MM.1S (cell line): ENCODE data around the gene ZNF598.

Experiments used
- EZH2phosphoT487 ChIP-seq: fragments of 300-600 bp; sonication (generic); IDR thresholded peaks from 2 replicates; pipeline ENCODE4 v1.6.1; 2018; ENCODE audit warnings: antibody characterized with exemption, low read length
- TF ChIP-seq, protein P1 (sequence below): fragments of 300-600 bp; sonication (generic); IDR thresholded peaks from 2 replicates; pipeline ENCODE4 v1.5.1; 2016; ENCODE audit warnings: antibody characterized with exemption, low read length, mixed read lengths

DNA sequence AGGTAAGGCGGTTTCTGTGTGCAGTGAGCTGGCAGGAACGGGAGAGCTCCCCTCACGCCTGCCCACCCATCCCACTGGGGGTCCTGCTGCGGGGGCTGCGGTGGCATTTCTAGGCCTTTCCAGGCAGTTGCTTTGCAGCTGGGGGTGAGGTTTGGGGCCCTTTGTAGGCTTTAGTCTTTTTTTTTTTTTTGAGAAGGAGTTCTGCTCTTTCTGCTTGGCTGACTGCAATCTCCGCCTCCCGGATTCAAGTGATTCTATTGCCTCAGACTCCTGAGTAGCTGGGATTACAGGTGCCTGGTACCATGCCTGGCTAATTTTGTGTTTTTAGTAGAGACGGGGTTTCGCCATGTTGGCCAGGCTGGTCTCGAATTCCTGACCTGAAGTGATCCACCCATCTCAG lies 49.3 kb upstream of the ZNF598 start:
- TF ChIP-seq, protein P1, sequence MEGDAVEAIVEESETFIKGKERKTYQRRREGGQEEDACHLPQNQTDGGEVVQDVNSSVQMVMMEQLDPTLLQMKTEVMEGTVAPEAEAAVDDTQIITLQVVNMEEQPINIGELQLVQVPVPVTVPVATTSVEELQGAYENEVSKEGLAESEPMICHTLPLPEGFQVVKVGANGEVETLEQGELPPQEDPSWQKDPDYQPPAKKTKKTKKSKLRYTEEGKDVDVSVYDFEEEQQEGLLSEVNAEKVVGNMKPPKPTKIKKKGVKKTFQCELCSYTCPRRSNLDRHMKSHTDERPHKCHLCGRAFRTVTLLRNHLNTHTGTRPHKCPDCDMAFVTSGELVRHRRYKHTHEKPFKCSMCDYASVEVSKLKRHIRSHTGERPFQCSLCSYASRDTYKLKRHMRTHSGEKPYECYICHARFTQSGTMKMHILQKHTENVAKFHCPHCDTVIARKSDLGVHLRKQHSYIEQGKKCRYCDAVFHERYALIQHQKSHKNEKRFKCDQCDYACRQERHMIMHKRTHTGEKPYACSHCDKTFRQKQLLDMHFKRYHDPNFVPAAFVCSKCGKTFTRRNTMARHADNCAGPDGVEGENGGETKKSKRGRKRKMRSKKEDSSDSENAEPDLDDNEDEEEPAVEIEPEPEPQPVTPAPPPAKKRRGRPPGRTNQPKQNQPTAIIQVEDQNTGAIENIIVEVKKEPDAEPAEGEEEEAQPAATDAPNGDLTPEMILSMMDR, result no peak
- no peak for TF ChIP-seq EZH2phosphoT487
